Activated T-cell treated with anti-CD3 and anti-CD28 coated beads for 4 hours (primary cell): ENCODE results near the gene CRY2.
"Not testable (repeated sequence)": the region's sequence is repeated elsewhere in the genome, so short reads cannot be mapped to it uniquely, and the experiment has no call there.

ENCODE experiments used
- DNase-seq: peaks from one replicate; pipeline ENCODE4 v3.0.0-alpha.2; 2020

CRY2 gene

GRCh38 chr11:45846974-45847910, at the start of gene CRY2:
CRY2 (plus strand) TSS chr11:45847475; CDS start chr11:45847491, 16 bp downstream.
- peak; percentile 99 for DNase-seq

- no peak for DNase-seq
These were observed 48.4 kb upstream of the CRY2 start for GRCh38 chr11:45798793-45799441.

- no peak for DNase-seq
These were observed 47.7 kb upstream of the CRY2 start for GRCh38 chr11:45799562-45799961.

- no peak for DNase-seq
These were observed 47.0 kb upstream of the CRY2 start for GRCh38 chr11:45800261-45800660.

- no peak for DNase-seq
These were observed 45.5 kb upstream of the CRY2 start for GRCh38 chr11:45801723-45802315.

GRCh38 chr11:45802531-45803317, 44.6 kb upstream of the CRY2 start:
- no peak for DNase-seq

- DNase-seq = peak; percentile 27
These were observed 43.1 kb upstream of the CRY2 start for GRCh38 chr11:45803971-45804760.

GRCh38 chr11:45804761-45805304, 42.4 kb upstream of the CRY2 start, which contains the start of gene SLC35C1:
SLC35C1 (plus strand) TSS chr11:45805149; CDS start chr11:45805802, 653 bp downstream.
- DNase-seq = peak; percentile 96

- no peak for DNase-seq
These were observed 41.8 kb upstream of the CRY2 start for GRCh38 chr11:45805305-45806071.

- DNase-seq = no peak
These were observed 41.0 kb upstream of the CRY2 start for GRCh38 chr11:45806072-45806933.

GRCh38 chr11:45806937-45807791, 40.1 kb upstream of the CRY2 start:
- DNase-seq = no peak

GRCh38 chr11:45807792-45808238, 39.5 kb upstream of the CRY2 start:
- DNase-seq = no peak

GRCh38 chr11:45808427-45808826, 38.8 kb upstream of the CRY2 start:
- not testable (repeated sequence) for DNase-seq

- no peak for DNase-seq
These were observed 37.5 kb upstream of the CRY2 start for GRCh38 chr11:45809456-45810395.

GRCh38 chr11:45810431-45811108, 36.7 kb upstream of the CRY2 start:
- no peak for DNase-seq

GRCh38 chr11:45811109-45811435, 36.2 kb upstream of the CRY2 start:
- DNase-seq = no peak
